Activated naive CD8-positive, alpha-beta T cell treated with anti-CD3 and anti-CD28 coated beads, Interleukin-2, amount 50 U/mL, for 16 hours (primary cell): ENCODE measurements around the gene PDILT.
"Not testable (repeated sequence)": the region's sequence is repeated elsewhere in the genome, so short reads cannot be mapped to it uniquely, and the experiment has no call there.

Experiments used
- DNase-seq: peaks from one replicate; pipeline ENCODE4 v3.0.0-alpha.2; 2020; ENCODE audit warnings: low read depth, low spot score

The PDILT gene

GRCh38 chr16:20323591-20324117 is 80.9 kb downstream of the PDILT start:
- DNase-seq = no peak

GRCh38 chr16:20322696-20323095 is 81.8 kb downstream of the PDILT start:
- no peak for DNase-seq

- DNase-seq = no peak
Measured at GRCh38 chr16:20321671-20322070, 82.9 kb downstream of the PDILT start.

- not testable (repeated sequence) for DNase-seq
Measured at GRCh38 chr16:20321051-20321450, 83.5 kb downstream of the PDILT start.

GRCh38 chr16:20320592-20320991 is 83.9 kb downstream of the PDILT start:
- no peak for DNase-seq

- no peak for DNase-seq
Measured at GRCh38 chr16:20320178-20320577, 84.4 kb downstream of the PDILT start.

GRCh38 chr16:20319406-20319805 is 85.1 kb downstream of the PDILT start:
- no peak for DNase-seq

GRCh38 chr16:20318437-20318836 is 86.1 kb downstream of the PDILT start:
- DNase-seq = no peak

GRCh38 chr16:20318006-20318405 is 86.5 kb downstream of the PDILT start:
- DNase-seq = no peak

GRCh38 chr16:20317117-20317516 is 87.4 kb downstream of the PDILT start:
- no peak for DNase-seq

GRCh38 chr16:20316715-20317114 is 87.8 kb downstream of the PDILT start:
- no peak for DNase-seq

- DNase-seq = no peak
Measured at GRCh38 chr16:20315764-20316163, 88.8 kb downstream of the PDILT start.

GRCh38 chr16:20314575-20314974 is 90.0 kb downstream of the PDILT start:
- no peak for DNase-seq

GRCh38 chr16:20313741-20314140 is 90.8 kb downstream of the PDILT start:
- DNase-seq = no peak

GRCh38 chr16:20312536-20313095 is 91.9 kb downstream of the PDILT start:
- not testable (repeated sequence) for DNase-seq

- no peak for DNase-seq
Measured at GRCh38 chr16:20311548-20311947, 93.0 kb downstream of the PDILT start.

GRCh38 chr16:20310421-20311395 is 93.8 kb downstream of the PDILT start:
- DNase-seq = no peak

GRCh38 chr16:20309786-20310185 is 94.8 kb downstream of the PDILT start:
- DNase-seq = no peak
